Measurements from ENCODE around the gene GLCE.

- TF ChIP-seq CTCF (IDR thresholded peaks at IDR 0.05), result no peak
- no peak for TF ChIP-seq ZNF281 (CRISPR knock-in tag; IDR thresholded peaks at IDR 0.05)
- TF ChIP-seq ZNF232 (CRISPR knock-in tag; IDR thresholded peaks at IDR 0.05), result no peak
Observed at GRCh38 chr15:69132430-69132829, 28.0 kb upstream of the GLCE start.

All from WTC11 (cell line).